NCI-H1092 treated with DMSO at 0.1 percent for 48 hours (cell line): ENCODE results near the gene GGA1.
"Not testable (repeated sequence)": the region's sequence is repeated elsewhere in the genome, so short reads cannot be mapped to it uniquely, and the experiment has no call there.

ENCODE experiments used
- DNase-seq: peaks from one replicate; lab custom pipeline; 2025; lab: John Stamatoyannopoulos, UW

GGA1 gene

DNA sequence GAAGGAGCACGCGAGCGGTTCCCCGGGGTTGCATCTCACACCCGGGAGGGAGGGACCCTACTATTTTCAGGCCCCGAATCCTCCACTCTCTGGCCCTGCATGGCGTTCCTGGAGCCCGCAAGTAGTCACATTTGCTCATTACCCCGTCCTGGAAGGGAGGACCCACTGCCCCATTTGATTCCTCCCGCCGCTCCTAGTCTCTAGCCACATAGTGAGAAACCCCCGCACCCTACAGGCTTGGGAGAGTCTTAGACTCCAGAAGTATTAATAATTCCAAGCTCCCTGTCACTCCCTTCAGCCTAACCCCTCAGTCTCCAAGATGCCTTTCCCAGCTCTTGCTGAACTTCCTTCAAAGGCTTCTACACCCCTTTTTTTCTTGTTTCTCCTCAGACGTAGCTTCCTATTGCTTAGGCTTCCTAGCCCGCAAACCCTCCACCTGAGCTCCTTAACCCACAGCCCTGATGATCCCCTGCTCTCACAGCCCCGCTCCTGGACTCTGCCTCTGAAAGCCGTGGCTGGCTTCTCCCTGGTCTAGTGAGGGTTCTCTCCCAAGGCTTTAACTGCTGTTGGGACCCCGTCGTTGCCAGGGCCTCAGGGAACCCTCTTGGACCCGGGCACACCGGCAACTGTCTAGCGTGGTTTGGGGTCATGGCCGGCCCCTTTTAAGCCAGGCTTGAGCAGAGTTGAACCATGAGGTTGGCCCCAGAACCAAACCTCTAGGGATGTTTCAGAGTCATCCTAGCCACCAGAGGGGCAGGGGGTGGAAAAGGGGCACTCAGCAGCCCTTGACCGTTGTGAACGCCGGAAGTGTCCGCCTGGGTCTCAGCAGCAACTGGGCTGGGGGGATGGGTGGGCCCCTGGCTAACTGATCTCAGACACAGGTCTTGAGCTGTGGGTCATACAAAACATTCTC lies 862 bp downstream of the GGA1 start:
- no peak for DNase-seq

GRCh38 chr22:37610153-37610475 lies 1.5 kb downstream of the GGA1 start:
- not testable (repeated sequence) for DNase-seq

DNA sequence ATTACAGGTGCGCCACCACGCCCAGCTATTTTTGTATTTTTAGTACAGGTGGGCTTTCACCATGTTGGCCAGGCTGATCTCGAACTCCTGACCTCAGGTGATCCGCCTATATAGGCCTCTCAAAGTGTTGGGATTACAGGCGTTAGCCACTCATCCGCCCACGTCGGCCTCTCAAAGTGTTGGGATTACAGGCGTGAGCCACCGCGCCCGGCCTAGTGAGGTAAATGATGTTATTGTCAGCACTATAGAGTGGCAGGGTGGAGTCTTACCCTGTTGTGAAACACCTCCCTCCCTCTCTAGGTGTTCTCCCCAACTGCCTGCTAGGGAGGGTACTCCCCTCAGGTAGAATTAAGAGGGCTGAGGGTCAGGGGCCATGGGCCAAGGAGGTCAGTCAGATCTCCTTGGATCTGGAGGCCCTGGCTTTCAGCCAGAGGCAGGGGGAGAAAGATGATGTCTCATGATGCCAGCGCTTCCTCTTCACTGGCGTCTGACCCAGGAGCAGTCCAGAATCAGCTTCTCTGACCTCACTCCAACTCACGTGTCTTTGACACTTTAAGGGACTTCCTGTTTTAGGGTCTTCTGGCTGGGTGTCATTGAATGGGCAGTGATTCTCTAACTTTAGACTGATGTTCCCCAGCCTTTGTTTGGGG lies 2.0 kb downstream of the GGA1 start:
- DNase-seq: no peak

DNA sequence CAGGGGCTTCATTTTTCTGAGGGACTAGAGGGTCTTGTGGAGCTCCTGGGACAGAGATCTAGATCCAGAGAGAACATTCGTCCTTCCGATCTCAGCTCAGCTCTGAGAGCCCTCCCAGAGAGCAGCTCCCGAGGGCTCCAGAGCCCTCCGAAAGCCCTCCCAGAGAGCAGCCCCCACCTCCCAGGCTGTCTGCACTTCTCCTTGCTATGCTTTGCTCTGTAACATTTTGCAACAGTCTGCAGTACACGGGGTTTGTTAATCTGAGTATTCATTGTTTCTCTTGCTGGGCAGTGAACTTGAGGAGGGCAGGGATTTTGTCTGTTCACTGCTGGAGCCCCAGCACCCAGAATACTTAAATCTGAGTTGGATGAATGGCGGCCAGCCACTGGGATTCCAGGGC lies 2.6 kb downstream of the GGA1 start:
- DNase-seq: no peak

- no peak for DNase-seq
Observed at GRCh38 chr22:37616201-37617083, 7.8 kb downstream of the GGA1 start.

DNA sequence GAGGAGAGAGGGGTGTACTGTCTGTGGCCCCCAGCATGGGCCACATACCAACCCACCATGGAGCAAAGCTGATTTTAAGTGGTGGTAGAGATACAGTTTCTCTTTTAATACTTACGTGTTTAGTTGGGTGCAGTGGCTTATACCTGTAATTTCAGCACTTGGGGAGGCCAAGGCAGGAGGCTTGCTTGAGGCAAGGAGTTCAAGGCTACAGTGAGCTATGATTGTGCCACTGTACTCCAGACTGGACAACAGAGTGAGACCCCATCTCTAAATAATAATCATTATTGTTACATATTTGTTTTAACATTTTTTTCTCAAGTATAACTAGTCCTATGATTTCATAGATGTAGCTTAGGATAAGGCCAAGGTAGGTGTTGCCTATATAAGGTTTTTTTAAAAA lies 8.8 kb downstream of the GGA1 start:
- DNase-seq: no peak

DNA sequence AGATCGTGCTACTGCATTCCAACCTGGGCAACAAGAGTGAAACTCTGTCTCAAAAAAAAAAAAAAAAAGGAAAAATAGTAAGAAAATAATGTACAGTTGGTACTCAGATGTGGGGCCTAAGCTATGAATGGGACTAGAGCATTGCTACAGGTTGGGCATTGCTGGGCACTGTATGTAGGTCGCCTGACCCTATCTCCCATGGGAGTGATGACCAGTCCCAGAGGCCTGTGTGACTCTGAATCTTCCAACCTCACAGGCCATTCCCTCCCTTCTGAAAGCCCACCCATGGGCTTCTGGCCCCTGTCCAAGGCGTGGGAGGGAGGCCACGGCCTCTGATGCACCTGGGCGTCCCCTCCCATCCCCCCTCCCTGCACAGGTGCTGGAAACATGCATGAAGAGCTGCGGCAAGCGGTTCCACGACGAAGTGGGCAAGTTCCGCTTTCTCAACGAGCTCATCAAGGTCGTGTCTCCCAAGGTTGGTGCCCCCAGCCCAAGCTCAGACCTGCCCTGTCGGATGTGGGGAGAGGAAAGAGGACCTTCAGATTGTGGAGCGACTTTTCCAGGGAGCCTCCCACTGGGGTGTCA lies 9.5 kb downstream of the GGA1 start:
- DNase-seq: no peak

DNA sequence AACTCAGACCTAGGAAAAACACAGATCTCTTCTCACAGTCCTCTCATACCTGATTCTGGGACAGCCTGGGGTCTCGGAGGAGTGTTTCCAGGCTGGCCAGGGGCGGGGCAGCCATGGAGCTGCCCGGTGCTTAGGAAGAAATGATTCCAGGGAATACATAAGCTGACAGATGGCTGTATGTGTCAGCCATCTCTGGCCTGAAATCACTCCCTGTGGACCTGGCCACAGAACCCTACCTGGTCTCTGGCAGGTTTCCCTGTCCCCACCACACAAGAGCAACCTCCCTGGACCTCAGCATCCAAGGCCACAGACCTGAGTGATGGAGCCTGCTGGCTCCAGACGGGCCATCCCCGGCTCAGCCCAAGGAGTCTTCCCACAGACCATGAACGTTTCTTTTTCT lies 10.0 kb downstream of the GGA1 start:
- DNase-seq: no peak

- no peak for DNase-seq
Observed at GRCh38 chr22:37619991-37620390, 11.4 kb downstream of the GGA1 start.

DNA sequence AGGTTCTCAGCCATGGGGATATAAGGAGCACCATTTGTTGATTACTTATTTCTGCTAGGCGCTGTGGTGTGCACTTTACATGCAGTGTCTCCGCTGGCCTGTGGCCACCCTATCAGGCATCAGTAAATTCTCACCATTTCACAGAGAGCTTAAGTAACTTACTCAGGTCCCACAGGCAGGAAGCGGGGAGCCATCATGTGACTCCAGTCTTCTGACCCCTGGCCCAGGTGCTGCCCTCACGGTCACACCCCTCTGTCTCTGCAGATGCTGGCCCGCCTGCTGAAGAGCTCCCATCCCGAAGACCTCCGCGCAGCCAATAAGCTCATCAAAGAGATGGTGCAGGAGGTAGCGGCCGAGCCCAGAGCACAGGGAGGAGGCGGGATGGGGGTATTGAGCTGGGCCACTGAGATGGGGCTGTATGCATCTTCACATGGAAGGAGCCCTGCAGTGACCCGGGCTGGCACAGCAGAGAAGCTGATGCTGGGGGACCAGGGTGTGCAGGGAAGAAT lies 12.8 kb downstream of the GGA1 start:
- no peak for DNase-seq

GRCh38 chr22:37623075-37624016 lies 14.7 kb downstream of the GGA1 start:
- peak; percentile 49 for DNase-seq

GRCh38 chr22:37624017-37624365 lies 15.4 kb downstream of the GGA1 start:
- DNase-seq: no peak

- DNase-seq: no peak
Observed at GRCh38 chr22:37624876-37625275, 16.2 kb downstream of the GGA1 start.

GRCh38 chr22:37625737-37626136 lies 17.1 kb downstream of the GGA1 start:
- DNase-seq: no peak

DNA sequence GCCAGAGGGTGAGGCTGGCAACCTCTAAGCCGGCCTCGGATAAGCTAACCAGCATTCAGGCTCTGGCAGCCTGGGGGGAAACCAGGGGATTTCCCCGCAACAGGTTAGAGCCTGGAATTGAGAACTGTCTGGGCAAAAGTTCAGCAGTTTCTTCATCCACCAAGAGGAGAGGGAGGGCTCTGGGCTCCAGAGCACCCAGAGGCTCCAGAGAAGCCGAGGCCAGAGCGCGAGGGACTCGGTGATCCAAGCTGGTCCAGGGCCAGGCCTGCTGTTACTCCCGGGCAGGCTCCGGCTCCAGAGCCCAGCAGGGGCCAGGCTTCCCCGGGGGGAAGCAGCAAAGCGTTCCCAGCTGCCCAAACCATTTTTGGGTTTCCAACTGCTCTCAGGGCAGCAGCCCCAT lies 17.5 kb downstream of the GGA1 start:
- DNase-seq: no peak

GRCh38 chr22:37626556-37627075 lies 18.0 kb downstream of the GGA1 start:
- DNase-seq: no peak

GRCh38 chr22:37627121-37627520 lies 18.5 kb downstream of the GGA1 start:
- DNase-seq: no peak

- no peak for DNase-seq
Observed at GRCh38 chr22:37627545-37627944, 18.9 kb downstream of the GGA1 start.

- DNase-seq: no peak
Observed at GRCh38 chr22:37628830-37629229, 20.2 kb downstream of the GGA1 start.

GRCh38 chr22:37629928-37630327 lies 21.3 kb downstream of the GGA1 start:
- no peak for DNase-seq
